Effector CD8-positive, alpha-beta T cell (primary cell): ENCODE results near the gene CSGALNACT2.

Experiments
- DNase-seq: peaks from one replicate; lab custom pipeline; 2025; lab: John Stamatoyannopoulos, UW

Gene CSGALNACT2

GRCh38 chr10:43111921-43112607, 26.2 kb upstream of the CSGALNACT2 start:
- DNase-seq, result no peak

GRCh38 chr10:43112608-43112961, 25.7 kb upstream of the CSGALNACT2 start:
- no peak for DNase-seq

- DNase-seq, result no peak
Measured at GRCh38 chr10:43113201-43114087, 24.8 kb upstream of the CSGALNACT2 start.

- no peak for DNase-seq
Measured at GRCh38 chr10:43114088-43114742, 24.0 kb upstream of the CSGALNACT2 start.

GRCh38 chr10:43114743-43115611, 23.3 kb upstream of the CSGALNACT2 start:
- DNase-seq, result no peak

GRCh38 chr10:43115881-43116595, 22.2 kb upstream of the CSGALNACT2 start:
- no peak for DNase-seq

GRCh38 chr10:43116596-43116995, 21.6 kb upstream of the CSGALNACT2 start:
- no peak for DNase-seq

- no peak for DNase-seq
Measured at GRCh38 chr10:43117031-43117776, 21.0 kb upstream of the CSGALNACT2 start.

- DNase-seq, result no peak
Measured at GRCh38 chr10:43117777-43118583, 20.3 kb upstream of the CSGALNACT2 start.

- DNase-seq, result no peak
Measured at GRCh38 chr10:43118631-43119415, 19.4 kb upstream of the CSGALNACT2 start.

- no peak for DNase-seq
Measured at GRCh38 chr10:43119416-43120115, 18.7 kb upstream of the CSGALNACT2 start.

GRCh38 chr10:43120116-43120928, 17.9 kb upstream of the CSGALNACT2 start:
- DNase-seq, result no peak

- no peak for DNase-seq
Measured at GRCh38 chr10:43120929-43121314, 17.3 kb upstream of the CSGALNACT2 start.

- no peak for DNase-seq
Measured at GRCh38 chr10:43121444-43121843, 16.8 kb upstream of the CSGALNACT2 start.

- no peak for DNase-seq
Measured at GRCh38 chr10:43122096-43122495, 16.1 kb upstream of the CSGALNACT2 start.

GRCh38 chr10:43122826-43123225, 15.4 kb upstream of the CSGALNACT2 start:
- DNase-seq, result no peak
